Measurements from ENCODE around the gene SCARF2. TPM values are rescaled to one million over a fixed set of nuclear protein-coding genes. Genes with fewer than 3 reads are reported as not detected.

Gene SCARF2
- total and polyA plus RNA-seq, 4 donors = 0.15 to 2.0 (median 1.7) TPM

DNA sequence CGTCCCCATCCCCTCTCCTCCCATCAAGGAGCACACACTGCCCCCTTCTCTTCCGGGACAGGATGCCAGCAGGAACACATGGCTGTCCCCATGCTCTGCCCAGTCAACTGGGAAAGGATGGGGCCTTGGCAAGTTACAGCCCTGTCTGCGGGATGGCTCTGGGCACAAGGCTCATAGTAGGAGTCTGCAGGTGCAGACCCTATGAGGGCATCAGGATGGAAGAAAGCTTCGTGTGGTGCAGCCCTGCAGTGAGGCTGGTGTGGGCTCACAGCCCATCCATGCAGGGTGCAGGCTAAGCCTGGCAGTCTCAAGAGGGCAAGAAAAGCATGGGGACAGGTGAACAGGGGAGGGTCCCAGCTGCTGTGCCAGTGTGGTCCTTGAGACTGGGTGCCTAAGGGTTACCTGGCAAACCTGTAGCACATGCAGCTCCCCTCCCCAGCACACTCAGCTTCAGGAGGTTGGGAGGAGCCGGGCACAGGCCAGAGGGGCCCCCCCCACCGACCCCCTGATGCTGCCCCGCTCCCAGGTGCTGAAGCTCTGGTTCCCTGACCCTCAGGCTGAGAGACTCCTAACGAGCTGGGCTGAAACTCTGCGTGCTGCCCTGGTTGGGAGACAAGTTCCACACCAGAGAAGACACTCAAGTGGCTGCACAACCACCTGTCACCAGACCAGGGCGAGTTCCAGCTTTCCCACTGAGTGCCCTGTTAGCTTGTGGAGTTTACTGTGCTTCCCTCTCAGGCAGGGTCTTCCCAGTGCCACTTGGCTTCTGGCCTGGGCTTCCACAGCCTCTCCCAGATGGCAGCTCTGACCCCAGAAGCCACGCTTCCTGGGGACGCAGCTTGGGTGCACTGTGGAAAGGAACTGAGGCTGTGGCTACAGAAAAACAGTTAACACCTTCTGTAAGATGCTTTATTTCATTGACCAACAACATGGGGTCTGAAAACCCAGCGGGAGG, 3.3 kb upstream of the SCARF2 start (continued):
- TF ChIP-seq, protein P1, sequence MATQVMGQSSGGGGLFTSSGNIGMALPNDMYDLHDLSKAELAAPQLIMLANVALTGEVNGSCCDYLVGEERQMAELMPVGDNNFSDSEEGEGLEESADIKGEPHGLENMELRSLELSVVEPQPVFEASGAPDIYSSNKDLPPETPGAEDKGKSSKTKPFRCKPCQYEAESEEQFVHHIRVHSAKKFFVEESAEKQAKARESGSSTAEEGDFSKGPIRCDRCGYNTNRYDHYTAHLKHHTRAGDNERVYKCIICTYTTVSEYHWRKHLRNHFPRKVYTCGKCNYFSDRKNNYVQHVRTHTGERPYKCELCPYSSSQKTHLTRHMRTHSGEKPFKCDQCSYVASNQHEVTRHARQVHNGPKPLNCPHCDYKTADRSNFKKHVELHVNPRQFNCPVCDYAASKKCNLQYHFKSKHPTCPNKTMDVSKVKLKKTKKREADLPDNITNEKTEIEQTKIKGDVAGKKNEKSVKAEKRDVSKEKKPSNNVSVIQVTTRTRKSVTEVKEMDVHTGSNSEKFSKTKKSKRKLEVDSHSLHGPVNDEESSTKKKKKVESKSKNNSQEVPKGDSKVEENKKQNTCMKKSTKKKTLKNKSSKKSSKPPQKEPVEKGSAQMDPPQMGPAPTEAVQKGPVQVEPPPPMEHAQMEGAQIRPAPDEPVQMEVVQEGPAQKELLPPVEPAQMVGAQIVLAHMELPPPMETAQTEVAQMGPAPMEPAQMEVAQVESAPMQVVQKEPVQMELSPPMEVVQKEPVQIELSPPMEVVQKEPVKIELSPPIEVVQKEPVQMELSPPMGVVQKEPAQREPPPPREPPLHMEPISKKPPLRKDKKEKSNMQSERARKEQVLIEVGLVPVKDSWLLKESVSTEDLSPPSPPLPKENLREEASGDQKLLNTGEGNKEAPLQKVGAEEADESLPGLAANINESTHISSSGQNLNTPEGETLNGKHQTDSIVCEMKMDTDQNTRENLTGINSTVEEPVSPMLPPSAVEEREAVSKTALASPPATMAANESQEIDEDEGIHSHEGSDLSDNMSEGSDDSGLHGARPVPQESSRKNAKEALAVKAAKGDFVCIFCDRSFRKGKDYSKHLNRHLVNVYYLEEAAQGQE (IDR thresholded peaks at IDR 0.05) = no peak
- no peak for TF ChIP-seq YY1 (IDR thresholded peaks at IDR 0.05)

DNA sequence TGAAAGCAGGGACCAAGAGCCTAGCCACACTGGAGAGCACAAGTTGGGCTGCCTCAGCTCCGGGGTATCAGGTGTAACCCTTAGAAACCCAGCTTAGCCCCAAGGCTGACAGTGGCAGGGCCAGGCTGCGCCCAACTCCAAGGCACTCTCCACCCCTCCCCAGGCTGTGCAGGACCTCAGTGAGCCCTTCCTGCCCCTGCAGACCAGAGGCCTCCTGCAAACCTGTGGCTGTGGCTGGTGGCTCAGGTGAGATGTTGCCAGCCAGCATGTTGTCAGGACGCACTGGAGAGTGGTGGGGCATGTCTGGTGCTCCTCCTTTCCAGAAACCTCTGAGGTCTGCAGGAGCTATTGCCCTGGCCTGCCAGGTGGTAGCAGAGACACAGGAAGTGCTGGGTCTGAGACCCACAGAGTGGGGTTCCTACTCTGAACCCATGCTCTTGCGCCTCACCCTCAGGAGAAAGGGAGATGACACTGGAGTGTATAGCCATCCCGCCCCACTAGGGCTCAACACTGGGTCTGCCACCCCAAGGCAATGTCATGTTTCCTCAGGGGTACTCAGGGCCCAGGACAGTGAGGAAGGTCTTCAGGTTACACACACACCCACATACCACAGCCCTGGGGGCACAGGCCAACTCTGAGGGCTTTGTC, 2.4 kb upstream of the SCARF2 start:
- WGBS = 97% methylated on average over 5 of the region's 5 CpGs
- Histone ChIP-seq H3K36me3 (ENCODE audit: control insufficient read depth in 4 of 4, insufficient read depth in 3 of 4, low read depth in 1 of 4, low read length in 3 of 4) (peaks cover 0 to 22% (median 9%) of the 10 kb centered on the region in 4 donors), H3K4me1 (ENCODE audit: control insufficient read depth in 4 of 4, insufficient read depth in 4 of 4, low read length in 3 of 4) (peaks cover 2 to 25% (median 13%) of the 10 kb centered on the region in 4 donors), H3K9ac (ENCODE audit: low read depth in 1 of 2, low read length in 2 of 2) (no peak overlapping the region), H3K4me3 (ENCODE audit: low read depth in 1 of 3, low read length in 3 of 3) (no peak overlapping the region), H3K9me3 (ENCODE audit: control insufficient read depth in 4 of 4, low read length in 3 of 4) (no peaks in the 10 kb centered on the region), H3K27me3 (ENCODE audit: control insufficient read depth in 4 of 4, insufficient read depth in 4 of 4, low read length in 3 of 4) (no peaks in the 10 kb centered on the region), H3K27ac (ENCODE audit: low read depth in 1 of 2, low read length in 2 of 2) (no peak overlapping the region)
- TF ChIP-seq EGR1 (IDR thresholded peaks at IDR 0.05; ENCODE audit: low read depth in 2 of 2) (no peak), TAF1 (conservative IDR thresholded peaks at IDR 0.05) (no peak), FOXA1 (IDR thresholded peaks at IDR 0.05) (no peak), HNF4G (IDR thresholded peaks at IDR 0.05) (no peak), YY1 (IDR thresholded peaks at IDR 0.05) (no peak), FOXA2 (IDR thresholded peaks at IDR 0.05) (no peak), RAD21 (IDR thresholded peaks at IDR 0.05) (no peak), SP1 (IDR thresholded peaks at IDR 0.05) (no peak), JUND (IDR thresholded peaks at IDR 0.05) (no peak), RXRA (IDR thresholded peaks at IDR 0.05) (no peak), GABPA (IDR thresholded peaks at IDR 0.05 in 1 of 2, conservative IDR thresholded peaks at IDR 0.05 in 1 of 2) (no peak), NR2F2 (IDR thresholded peaks at IDR 0.05) (no peak)
- TF ChIP-seq, protein P2, sequence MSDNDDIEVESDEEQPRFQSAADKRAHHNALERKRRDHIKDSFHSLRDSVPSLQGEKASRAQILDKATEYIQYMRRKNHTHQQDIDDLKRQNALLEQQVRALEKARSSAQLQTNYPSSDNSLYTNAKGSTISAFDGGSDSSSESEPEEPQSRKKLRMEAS (IDR thresholded peaks at IDR 0.05) = no peak
- TF ChIP-seq, protein P1 (IDR thresholded peaks at IDR 0.05) = no peak
- TF ChIP-seq, protein P3, sequence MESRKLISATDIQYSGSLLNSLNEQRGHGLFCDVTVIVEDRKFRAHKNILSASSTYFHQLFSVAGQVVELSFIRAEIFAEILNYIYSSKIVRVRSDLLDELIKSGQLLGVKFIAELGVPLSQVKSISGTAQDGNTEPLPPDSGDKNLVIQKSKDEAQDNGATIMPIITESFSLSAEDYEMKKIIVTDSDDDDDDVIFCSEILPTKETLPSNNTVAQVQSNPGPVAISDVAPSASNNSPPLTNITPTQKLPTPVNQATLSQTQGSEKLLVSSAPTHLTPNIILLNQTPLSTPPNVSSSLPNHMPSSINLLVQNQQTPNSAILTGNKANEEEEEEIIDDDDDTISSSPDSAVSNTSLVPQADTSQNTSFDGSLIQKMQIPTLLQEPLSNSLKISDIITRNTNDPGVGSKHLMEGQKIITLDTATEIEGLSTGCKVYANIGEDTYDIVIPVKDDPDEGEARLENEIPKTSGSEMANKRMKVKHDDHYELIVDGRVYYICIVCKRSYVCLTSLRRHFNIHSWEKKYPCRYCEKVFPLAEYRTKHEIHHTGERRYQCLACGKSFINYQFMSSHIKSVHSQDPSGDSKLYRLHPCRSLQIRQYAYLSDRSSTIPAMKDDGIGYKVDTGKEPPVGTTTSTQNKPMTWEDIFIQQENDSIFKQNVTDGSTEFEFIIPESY (IDR thresholded peaks at IDR 0.05) = no peak
- TF ChIP-seq, protein P4, sequence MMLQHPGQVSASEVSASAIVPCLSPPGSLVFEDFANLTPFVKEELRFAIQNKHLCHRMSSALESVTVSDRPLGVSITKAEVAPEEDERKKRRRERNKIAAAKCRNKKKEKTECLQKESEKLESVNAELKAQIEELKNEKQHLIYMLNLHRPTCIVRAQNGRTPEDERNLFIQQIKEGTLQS (IDR thresholded peaks at IDR 0.05) = no peak
- no peak for DNase-seq (ENCODE audit: low spot score)
